HG03135 (cell line): ENCODE measurements around the gene RNF26.
"Not testable (repeated sequence)": the region's sequence is repeated elsewhere in the genome, so short reads cannot be mapped to it uniquely, and the experiment has no call there.

Experiments used
- ATAC-seq: cut with Tn5 transposase; IDR thresholded peaks from one replicate; pipeline ENCODE4 v1.9.1; 2021; ENCODE audit warnings: mild to moderate bottlenecking, moderate library complexity; ENCODE audit not compliant: unreplicated experiment

RNF26 gene

GRCh38 chr11:119380827-119381180, 46.5 kb downstream of the RNF26 start:
- no peak for ATAC-seq

GRCh38 chr11:119381181-119381988, 47.1 kb downstream of the RNF26 start, which contains the start of gene USP2:
TSS of gene USP2 (minus strand) at chr11:119381690. CDS start at chr11:119373480, 8,210 bp downstream.
- ATAC-seq: peak; percentile 99

GRCh38 chr11:119382101-119382500, 47.8 kb downstream of the RNF26 start:
- no peak for ATAC-seq

- not testable (repeated sequence) for ATAC-seq
These were observed 48.2 kb downstream of the RNF26 start for GRCh38 chr11:119382513-119382912.

- ATAC-seq: no peak
These were observed 50.0 kb downstream of the RNF26 start for GRCh38 chr11:119384332-119384731.
